WTC11 (cell line): ENCODE data around the gene IRX2.

Experiments used
- ATF2 ChIP-seq: sonication (generic); formaldehyde crosslinking; IDR thresholded peaks from 2 replicates; pipeline ENCODE4 v1.8.1; 2022; ENCODE audit warnings: low read depth, missing genetic modification reagents, borderline replicate concordance
- ATF3 ChIP-seq: sonication (generic); formaldehyde crosslinking; conservative IDR thresholded peaks from 2 replicates; pipeline ENCODE4 v1.8.1; 2022; ENCODE audit warnings: mild to moderate bottlenecking, missing genetic modification reagents
- ATF6 ChIP-seq: sonication (generic); formaldehyde crosslinking; IDR thresholded peaks from 2 replicates; pipeline ENCODE4 v1.8.1; 2023; ENCODE audit warnings: mild to moderate bottlenecking, missing genetic modification reagents
- CREB1 ChIP-seq: sonication (generic); formaldehyde crosslinking; IDR thresholded peaks from 2 replicates; pipeline ENCODE4 v1.8.0; 2023; ENCODE audit warnings: mild to moderate bottlenecking, missing genetic modification reagents
- CTCF ChIP-seq: fragments of 200-600 bp; IDR thresholded peaks from 2 replicates; pipeline ENCODE4 v1.8.0; 2022; ENCODE audit warnings: antibody characterized with exemption
- E2F1 ChIP-seq: sonication (generic); formaldehyde crosslinking; IDR thresholded peaks from 2 replicates; pipeline ENCODE4 v1.8.0; 2022; ENCODE audit warnings: mild to moderate bottlenecking, missing genetic modification reagents
- EMX1 ChIP-seq: fragments of 250-450 bp; sonication (Bioruptor Pico); IDR thresholded peaks from 2 replicates; pipeline ENCODE4 v1.8.0; 2021; ENCODE audit warnings: mild to moderate bottlenecking
- OVOL2 ChIP-seq: fragments of 250-450 bp; sonication (Bioruptor Pico); IDR thresholded peaks from 2 replicates; pipeline ENCODE4 v1.9.0; 2021; ENCODE audit warnings: mild to moderate bottlenecking, borderline replicate concordance
- SP1 ChIP-seq: sonication (generic); formaldehyde crosslinking; conservative IDR thresholded peaks from 2 replicates; pipeline ENCODE4 v1.8.1; 2022; ENCODE audit warnings: missing genetic modification reagents
- STAT6 ChIP-seq: sonication (generic); formaldehyde crosslinking; conservative IDR thresholded peaks from 2 replicates; pipeline ENCODE4 v1.8.1; 2023; ENCODE audit warnings: mild to moderate bottlenecking, low read depth, missing genetic modification reagents, moderate library complexity
- ZNF263 ChIP-seq: sonication (generic); formaldehyde crosslinking; IDR thresholded peaks from 2 replicates; pipeline ENCODE4 v1.8.1; 2022; ENCODE audit warnings: low read depth, mild to moderate bottlenecking, moderate library complexity, missing genetic modification reagents
- ZNF423 ChIP-seq: fragments of 250-450 bp; sonication (Bioruptor Pico); IDR thresholded peaks from 2 replicates; pipeline ENCODE4 v2.1.2; 2022; ENCODE audit warnings: mild to moderate bottlenecking, moderate library complexity

GRCh38 chr5:2708751-2709150 lies 42.7 kb downstream of the IRX2 start:
- no peak for TF ChIP-seq ATF3 (CRISPR knock-in tag)
- no peak for TF ChIP-seq ATF2
- no peak for TF ChIP-seq CTCF
- TF ChIP-seq CREB1 (CRISPR knock-in tag) = no peak
- no peak for TF ChIP-seq ZNF263 (CRISPR knock-in tag)
- TF ChIP-seq OVOL2 (CRISPR knock-in tag) = no peak
- TF ChIP-seq ATF6 (CRISPR knock-in tag) = no peak
- TF ChIP-seq EMX1 (CRISPR knock-in tag) = no peak
- TF ChIP-seq SP1 = no peak
- TF ChIP-seq E2F1 (CRISPR knock-in tag) = no peak
- no peak for TF ChIP-seq STAT6
- no peak for TF ChIP-seq ZNF423 (CRISPR knock-in tag)
